ENCODE results near the gene SRY.

DNA sequence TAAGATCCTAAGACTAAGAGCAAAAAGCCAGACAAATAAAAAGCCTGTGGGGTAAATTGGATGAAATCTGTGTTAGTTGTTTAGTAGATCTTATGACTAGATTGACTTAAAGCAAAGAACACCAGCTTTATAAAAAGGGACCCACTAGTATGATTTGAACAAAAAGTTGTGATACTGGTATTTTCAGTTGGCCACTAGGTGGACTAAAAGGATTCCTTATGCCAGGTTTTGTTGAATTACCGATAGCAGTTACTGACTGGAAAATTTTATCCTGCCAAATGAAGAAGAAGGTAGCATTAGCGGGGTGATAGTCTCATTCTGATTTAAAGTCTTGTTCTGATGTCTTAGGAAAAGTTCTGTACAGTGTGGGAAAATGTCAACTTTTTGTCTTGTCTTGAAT, 12.8 kb upstream of the SRY start:
- TF ChIP-seq, protein P1, sequence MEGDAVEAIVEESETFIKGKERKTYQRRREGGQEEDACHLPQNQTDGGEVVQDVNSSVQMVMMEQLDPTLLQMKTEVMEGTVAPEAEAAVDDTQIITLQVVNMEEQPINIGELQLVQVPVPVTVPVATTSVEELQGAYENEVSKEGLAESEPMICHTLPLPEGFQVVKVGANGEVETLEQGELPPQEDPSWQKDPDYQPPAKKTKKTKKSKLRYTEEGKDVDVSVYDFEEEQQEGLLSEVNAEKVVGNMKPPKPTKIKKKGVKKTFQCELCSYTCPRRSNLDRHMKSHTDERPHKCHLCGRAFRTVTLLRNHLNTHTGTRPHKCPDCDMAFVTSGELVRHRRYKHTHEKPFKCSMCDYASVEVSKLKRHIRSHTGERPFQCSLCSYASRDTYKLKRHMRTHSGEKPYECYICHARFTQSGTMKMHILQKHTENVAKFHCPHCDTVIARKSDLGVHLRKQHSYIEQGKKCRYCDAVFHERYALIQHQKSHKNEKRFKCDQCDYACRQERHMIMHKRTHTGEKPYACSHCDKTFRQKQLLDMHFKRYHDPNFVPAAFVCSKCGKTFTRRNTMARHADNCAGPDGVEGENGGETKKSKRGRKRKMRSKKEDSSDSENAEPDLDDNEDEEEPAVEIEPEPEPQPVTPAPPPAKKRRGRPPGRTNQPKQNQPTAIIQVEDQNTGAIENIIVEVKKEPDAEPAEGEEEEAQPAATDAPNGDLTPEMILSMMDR (IDR thresholded peaks at IDR 0.05) = peak in 1 of 2 donors; percentile 10
- TF ChIP-seq POLR2AphosphoS5 (IDR thresholded peaks at IDR 0.05) (no peak), EP300 (IDR thresholded peaks at IDR 0.05) (no peak)
